PC-3 (cell line): Measurements from ENCODE around the gene UBE2E2. TPM values are rescaled to one million over a fixed set of nuclear protein-coding genes. Genes with fewer than 3 reads are reported as not detected.

Experiments used
- ATAC-seq: fragments of 200-7000 bp; cut with Tn5 transposase; 2 replicates; pipeline ENCODE4 v1.9.1; 2020; ENCODE audit warnings: mild to moderate bottlenecking, moderate library complexity
- BruUV-seq: library from RNA; stranded (reverse); fragments of 400-500 nt; replicated peaks from 2 replicates; lab custom pipeline; 2021; lab: Mats Ljungman, UMichigan
- CTCF ChIA-PET: fragments of 300-600 bp; sonication (Branson Sonifier 250); formaldehyde crosslinking; loops from one replicate; lab custom pipeline; 2022; ENCODE audit warnings: antibody characterized with exemption; lab: Charles Lee
- POLR2A ChIA-PET: fragments of 300-600 bp; sonication (Branson Sonifier 250); formaldehyde crosslinking; loops from one replicate; lab custom pipeline; 2022; ENCODE audit warnings: antibody characterized with exemption; ENCODE audit not compliant: unreplicated experiment; lab: Charles Lee
- DNase-seq: peaks from one replicate; pipeline ENCODE4 v3.0.0-alpha.2; 2015
- H2AFZ ChIP-seq: fragments of 300-600 bp; sonication (generic); 2 replicates; pipeline ENCODE4 v1.6.0; 2016; ENCODE audit warnings: antibody characterized with exemption, low read length
- H3F3A ChIP-seq: fragments of 300-600 bp; sonication (generic); one replicate; pipeline ENCODE4 v1.6.0; 2017; ENCODE audit warnings: antibody characterized with exemption, low read length, control low read depth, mild to moderate bottlenecking; ENCODE audit not compliant: unreplicated experiment
- H3K27ac ChIP-seq: fragments of 300-600 bp; sonication (generic); 2 replicates; pipeline ENCODE4 v1.5.1; 2016; ENCODE audit warnings: mild to moderate bottlenecking, low read length
- H3K27me3 ChIP-seq: fragments of 300-600 bp; sonication (generic); 2 replicates; pipeline ENCODE4 v1.6.1; 2016; ENCODE audit warnings: low read length, mixed read lengths
- H3K36me3 ChIP-seq: fragments of 300-600 bp; sonication (generic); 2 replicates; pipeline ENCODE4 v1.6.1; 2016; ENCODE audit warnings: low read depth, mixed run types, low read length, mixed read lengths
- H3K4me1 ChIP-seq: fragments of 300-600 bp; sonication (generic); 2 replicates; pipeline ENCODE4 v1.5.1; 2016; ENCODE audit warnings: low read length; ENCODE audit not compliant: insufficient read depth
- H3K4me2 ChIP-seq: fragments of 300-600 bp; sonication (generic); 2 replicates; pipeline ENCODE4 v1.6.0; 2016; ENCODE audit warnings: low read length
- H3K4me3 ChIP-seq: fragments of 300-600 bp; sonication (generic); 2 replicates; pipeline ENCODE4 v1.5.1; 2016; ENCODE audit warnings: mild to moderate bottlenecking, low read length, mixed read lengths
- H3K79me2 ChIP-seq: fragments of 300-600 bp; sonication (generic); 2 replicates; pipeline ENCODE4 v1.6.1; 2017; ENCODE audit warnings: low read length, mixed read lengths
- H3K9ac ChIP-seq: fragments of 300-600 bp; sonication (generic); 2 replicates; pipeline ENCODE4 v1.6.0; 2016; ENCODE audit warnings: mild to moderate bottlenecking, low read length
- H3K9me2 ChIP-seq: fragments of 300-600 bp; sonication (generic); replicated peaks from 2 replicates; pipeline ENCODE4 v1.6.1; 2016; ENCODE audit warnings: mixed run types, low read length, mixed read lengths
- H3K9me3 ChIP-seq: fragments of 300-600 bp; sonication (generic); 2 replicates; pipeline ENCODE4 v1.6.1; 2016; ENCODE audit warnings: low read length, mixed read lengths
- H4K20me1 ChIP-seq: fragments of 300-600 bp; sonication (generic); 2 replicates; pipeline ENCODE4 v1.6.1; 2016; ENCODE audit warnings: low read length, mixed read lengths
- EZH2 ChIP-seq: fragments of 300-600 bp; sonication (generic); IDR thresholded peaks from one replicate; pipeline ENCODE4 v1.6.1; 2017; ENCODE audit warnings: antibody characterized with exemption, mild to moderate bottlenecking, low read length; ENCODE audit not compliant: unreplicated experiment
- EZH2phosphoT487 ChIP-seq: fragments of 300-600 bp; sonication (generic); IDR thresholded peaks from 2 replicates; pipeline ENCODE4 v1.6.1; 2018; ENCODE audit warnings: mild to moderate bottlenecking, antibody characterized with exemption, low read length, borderline replicate concordance
- intact Hi-C: fragments of 100-400 bp; cut with micrococcal nuclease; formaldehyde crosslinking; loops from 2 replicates; pipeline ENCODE4 v1.9.0; 2023
- total RNA-seq: library from RNA; depleted of rRNA; stranded (reverse); fragments of >200 nt; gene quantifications from 2 replicates; pipeline ENCODE4 v1.2.3, GENCODE V29; 2014
- TF ChIP-seq, protein P1 (sequence below): fragments of 300-600 bp; sonication (generic); conservative IDR thresholded peaks from 2 replicates; pipeline ENCODE4 v1.5.1; 2017; ENCODE audit warnings: antibody characterized with exemption, low read depth, mild to moderate bottlenecking, low read length

Gene UBE2E2
- total RNA-seq, 1 experiment from 2014 or later, result 25.6 TPM

DNA sequence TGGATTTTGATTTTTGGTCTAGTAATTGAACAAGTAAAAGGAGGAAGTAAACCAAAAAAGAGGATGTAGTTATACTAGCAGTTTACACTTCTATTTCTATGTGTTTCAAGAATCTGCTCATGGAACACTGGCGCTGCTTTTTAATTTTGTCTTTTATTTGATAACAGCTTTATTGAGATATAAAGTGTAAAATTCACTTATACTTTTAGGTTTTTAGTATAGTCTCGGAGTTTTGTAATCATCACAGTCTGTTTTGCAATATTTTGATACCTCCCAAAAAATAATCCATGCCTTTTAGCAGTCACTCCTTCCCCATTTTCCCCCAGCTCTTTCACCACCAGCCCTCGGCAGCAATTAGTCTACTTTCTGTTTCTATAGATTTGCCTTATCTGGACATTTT, 18.0 kb downstream of the UBE2E2 start:
- Histone ChIP-seq H3K27me3 (no peaks in the 10 kb centered on the region), H3K4me3 (no peak overlapping the region), H3K9ac (no peak overlapping the region), H3K79me2 (peaks cover 82% of the 10 kb centered on the region), H3K4me2 (no peak overlapping the region), H3K4me1 (peaks cover 27% of the 10 kb centered on the region), H3F3A (no peaks in the 10 kb centered on the region), H3K36me3 (no peaks in the 10 kb centered on the region), H3K9me3 (no peaks in the 10 kb centered on the region), H4K20me1 (peaks cover 22% of the 10 kb centered on the region), H3K27ac (no peak overlapping the region), H3K9me2 (no peaks in the 10 kb centered on the region), H2AFZ (no peak overlapping the region)
- intact Hi-C loops, result no loop called here
- ChIA-PET POLR2A (interaction anchor here (0.6 kb wide), 1 partner anchor 19 kb away, joined by 3 read pairs; no protein-coding TSS in a partner anchor), CTCF (no interaction called here)
- TF ChIP-seq, protein P1, sequence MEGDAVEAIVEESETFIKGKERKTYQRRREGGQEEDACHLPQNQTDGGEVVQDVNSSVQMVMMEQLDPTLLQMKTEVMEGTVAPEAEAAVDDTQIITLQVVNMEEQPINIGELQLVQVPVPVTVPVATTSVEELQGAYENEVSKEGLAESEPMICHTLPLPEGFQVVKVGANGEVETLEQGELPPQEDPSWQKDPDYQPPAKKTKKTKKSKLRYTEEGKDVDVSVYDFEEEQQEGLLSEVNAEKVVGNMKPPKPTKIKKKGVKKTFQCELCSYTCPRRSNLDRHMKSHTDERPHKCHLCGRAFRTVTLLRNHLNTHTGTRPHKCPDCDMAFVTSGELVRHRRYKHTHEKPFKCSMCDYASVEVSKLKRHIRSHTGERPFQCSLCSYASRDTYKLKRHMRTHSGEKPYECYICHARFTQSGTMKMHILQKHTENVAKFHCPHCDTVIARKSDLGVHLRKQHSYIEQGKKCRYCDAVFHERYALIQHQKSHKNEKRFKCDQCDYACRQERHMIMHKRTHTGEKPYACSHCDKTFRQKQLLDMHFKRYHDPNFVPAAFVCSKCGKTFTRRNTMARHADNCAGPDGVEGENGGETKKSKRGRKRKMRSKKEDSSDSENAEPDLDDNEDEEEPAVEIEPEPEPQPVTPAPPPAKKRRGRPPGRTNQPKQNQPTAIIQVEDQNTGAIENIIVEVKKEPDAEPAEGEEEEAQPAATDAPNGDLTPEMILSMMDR, result no peak
- TF ChIP-seq EZH2 (no peak), EZH2phosphoT487 (no peak)
- ATAC-seq (no peak), DNase-seq (no peak)
- BruUV-seq, result no TSS peak

DNA sequence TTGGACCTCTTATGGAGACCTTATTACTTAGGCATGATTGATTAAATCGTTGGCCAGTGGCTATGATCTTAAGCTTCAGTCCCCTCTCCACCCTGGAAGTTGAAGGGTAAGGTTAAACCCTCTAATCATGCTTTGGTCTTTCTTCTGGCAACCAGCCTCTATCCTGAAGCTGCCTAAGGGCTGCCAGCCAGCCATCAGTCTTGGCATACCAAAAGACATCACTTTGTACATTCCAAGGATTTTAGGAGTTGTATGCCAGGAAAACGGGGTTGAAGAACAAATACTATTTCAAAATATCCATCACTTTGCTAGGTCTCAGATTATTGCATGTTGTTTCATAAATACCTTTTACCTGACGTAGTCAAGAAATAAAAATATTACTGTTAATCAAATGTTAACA, 28.9 kb downstream of the UBE2E2 start:
- Histone ChIP-seq H3K27ac (no peak overlapping the region), H3K4me2 (no peak overlapping the region), H4K20me1 (0 out of 2 replicates have a peak, but pooled peaks cover 7% of the 10 kb centered on the region), H3K4me1 (no peaks in the 10 kb centered on the region), H3K9me2 (no peaks in the 10 kb centered on the region), H3K27me3 (no peaks in the 10 kb centered on the region), H3K9me3 (no peaks in the 10 kb centered on the region), H3K79me2 (peaks cover 80% of the 10 kb centered on the region), H3K4me3 (no peak overlapping the region), H3K36me3 (no peaks in the 10 kb centered on the region), H2AFZ (no peak overlapping the region), H3F3A (no peaks in the 10 kb centered on the region), H3K9ac (no peak overlapping the region)
- ChIA-PET CTCF (no interaction called here), POLR2A (no interaction called here)
- DNase-seq, result no peak
- no peak for ATAC-seq
- BruUV-seq, result no TSS peak
- intact Hi-C loops, result no loop called here
- TF ChIP-seq EZH2phosphoT487, result no peak
- TF ChIP-seq, protein P1, result no peak
- TF ChIP-seq EZH2, result no peak

DNA sequence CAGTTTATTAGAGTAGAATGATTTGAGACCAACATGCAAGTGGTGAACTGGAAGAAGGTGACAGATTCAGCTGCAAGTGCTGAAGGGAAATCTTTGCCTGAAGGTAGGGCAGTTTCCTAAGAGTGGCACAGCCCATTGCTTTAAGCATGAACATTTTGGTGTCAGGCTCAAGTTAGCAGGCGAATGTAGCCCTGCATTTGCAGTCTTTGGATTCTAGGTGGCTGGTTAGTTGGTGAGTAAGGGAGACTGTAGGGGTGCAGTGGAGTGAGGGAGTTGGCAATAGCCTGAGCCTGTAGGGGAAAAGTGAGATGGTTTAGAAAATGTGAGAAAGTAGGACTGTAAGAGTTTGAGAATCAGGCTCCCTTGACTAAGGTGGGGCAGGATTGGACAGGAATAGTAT, 29.7 kb downstream of the UBE2E2 start:
- H4K20me1 ChIP-seq, result 0 out of 2 replicates have a peak, but pooled peaks cover 7% of the 10 kb centered on the region
- TF ChIP-seq, protein P1, result no peak
- TF ChIP-seq EZH2phosphoT487 (no peak), EZH2 (no peak)
- intact Hi-C loops, result no loop called here

More for the DNA sequence above, 29.7 kb downstream of the UBE2E2 start:
- H3K9ac ChIP-seq, result no peak overlapping the region
- no peaks in the 10 kb centered on the region for H3K4me1 ChIP-seq
- ATAC-seq (no peak), DNase-seq (no peak)
- H3K9me2 ChIP-seq, result no peaks in the 10 kb centered on the region
- H3F3A ChIP-seq, result no peaks in the 10 kb centered on the region
- ChIA-PET POLR2A (no interaction called here), CTCF (no interaction called here)
- peaks cover 77% of the 10 kb centered on the region for H3K79me2 ChIP-seq
- H2AFZ ChIP-seq, result no peak overlapping the region
- no TSS peak for BruUV-seq
- H3K4me2 ChIP-seq, result no peak overlapping the region
- no peaks in the 10 kb centered on the region for H3K27me3 ChIP-seq
- no peak overlapping the region for H3K4me3 ChIP-seq
- no peak overlapping the region for H3K27ac ChIP-seq
- H3K9me3 ChIP-seq, result no peaks in the 10 kb centered on the region
- H3K36me3 ChIP-seq, result no peaks in the 10 kb centered on the region
